Suprapubic skin (tissue), 4 donors: ENCODE results near the gene SH2B3. TPM values are rescaled to one million over a fixed set of nuclear protein-coding genes. Genes with fewer than 3 reads are reported as not detected.

Experiments
- DNase-seq, 2 donors: peaks; one replicate each; pipeline ENCODE4 v3.0.0-alpha.2; 2019; ENCODE audit warnings: low spot score in 2 of 2
- H3K27ac ChIP-seq: fragments of 200-600 bp; sonication (generic); one replicate; pipeline ENCODE4 v1.5.1; 2019
- H3K27me3 ChIP-seq: fragments of 200-600 bp; sonication (generic); one replicate; pipeline ENCODE4 v1.5.1; 2019
- H3K36me3 ChIP-seq: fragments of 200-600 bp; sonication (generic); one replicate; pipeline ENCODE4 v1.5.1; 2019
- H3K4me1 ChIP-seq: fragments of 200-600 bp; sonication (generic); one replicate; pipeline ENCODE4 v1.5.1; 2019
- H3K4me3 ChIP-seq: fragments of 200-600 bp; sonication (generic); one replicate; pipeline ENCODE4 v1.5.1; 2019; ENCODE audit warnings: mild to moderate bottlenecking
- H3K9me3 ChIP-seq: fragments of 200-600 bp; sonication (generic); one replicate; pipeline ENCODE4 v1.5.1; 2019
- EP300 ChIP-seq: sonication (generic); formaldehyde crosslinking; IDR thresholded peaks from one replicate; pipeline ENCODE4 v1.6.1; 2017; ENCODE audit warnings: antibody characterized with exemption
- POLR2A ChIP-seq, 2 donors: fragments of 450-650 bp; IDR thresholded peaks; one replicate each; pipeline ENCODE4 v1.6.1; 2017; ENCODE audit warnings: antibody characterized with exemption in 2 of 2, mild to moderate bottlenecking in 2 of 2, moderate library complexity in 2 of 2
- POLR2AphosphoS5 ChIP-seq, 3 donors: sonication (generic); formaldehyde crosslinking; IDR thresholded peaks; one replicate each; pipeline ENCODE4 v1.6.1; 2017; ENCODE audit warnings: antibody characterized with exemption in 3 of 3
- WGBS: methylation state at CpG from one replicate; pipeline ENCODE4 v1.1.5; 2018; 5-methylcytosine and 5-hydroxymethylcytosine counted together
- total RNA-seq, 4 donors: library from RNA; depleted of rRNA; stranded (reverse); fragments of >200 nt; gene quantifications; one replicate each; pipeline ENCODE4 v1.1.0, GENCODE V29; 2016
- TF ChIP-seq, protein P1 (sequence below), 2 donors: fragments of 200-600 bp in 1 of 2; fragments of 450-650 bp in 1 of 2; sonication (generic) in 1 of 2; IDR thresholded peaks; one replicate each; pipeline ENCODE4 v1.5.1; 2016 to 2019; ENCODE audit warnings: antibody characterized with exemption in 2 of 2, mild to moderate bottlenecking in 1 of 2, moderate library complexity in 1 of 2

Gene SH2B3
- total RNA-seq, 4 donors from 2014 or later = 3.4 to 7.1 (median 4.2) TPM

GRCh38 chr12:111428081-111428727 lies 22.5 kb downstream of the SH2B3 start:
- Histone ChIP-seq H3K4me1 (peaks cover 53% of the 10 kb centered on the region), H3K27me3 (no peaks in the 10 kb centered on the region), H3K36me3 (no peaks in the 10 kb centered on the region), H3K4me3 (no peak overlapping the region), H3K27ac (peak overlapping the region; percentile 2), H3K9me3 (no peaks in the 10 kb centered on the region)
- WGBS = 91% methylated on average over 6 of the region's 9 CpGs
- TF ChIP-seq, protein P1, sequence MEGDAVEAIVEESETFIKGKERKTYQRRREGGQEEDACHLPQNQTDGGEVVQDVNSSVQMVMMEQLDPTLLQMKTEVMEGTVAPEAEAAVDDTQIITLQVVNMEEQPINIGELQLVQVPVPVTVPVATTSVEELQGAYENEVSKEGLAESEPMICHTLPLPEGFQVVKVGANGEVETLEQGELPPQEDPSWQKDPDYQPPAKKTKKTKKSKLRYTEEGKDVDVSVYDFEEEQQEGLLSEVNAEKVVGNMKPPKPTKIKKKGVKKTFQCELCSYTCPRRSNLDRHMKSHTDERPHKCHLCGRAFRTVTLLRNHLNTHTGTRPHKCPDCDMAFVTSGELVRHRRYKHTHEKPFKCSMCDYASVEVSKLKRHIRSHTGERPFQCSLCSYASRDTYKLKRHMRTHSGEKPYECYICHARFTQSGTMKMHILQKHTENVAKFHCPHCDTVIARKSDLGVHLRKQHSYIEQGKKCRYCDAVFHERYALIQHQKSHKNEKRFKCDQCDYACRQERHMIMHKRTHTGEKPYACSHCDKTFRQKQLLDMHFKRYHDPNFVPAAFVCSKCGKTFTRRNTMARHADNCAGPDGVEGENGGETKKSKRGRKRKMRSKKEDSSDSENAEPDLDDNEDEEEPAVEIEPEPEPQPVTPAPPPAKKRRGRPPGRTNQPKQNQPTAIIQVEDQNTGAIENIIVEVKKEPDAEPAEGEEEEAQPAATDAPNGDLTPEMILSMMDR (IDR thresholded peaks at IDR 0.05) = no peak
- TF ChIP-seq POLR2AphosphoS5 (IDR thresholded peaks at IDR 0.05) = no peak
- no peak for TF ChIP-seq POLR2A (IDR thresholded peaks at IDR 0.05)
- TF ChIP-seq EP300 = no peak
- peak in 1 of 2 donors; percentile 70 for DNase-seq

- peak in 1 of 2 donors; percentile 79 for DNase-seq
- no peaks in the 10 kb centered on the region for H3K9me3 ChIP-seq
- no peak overlapping the region for H3K4me3 ChIP-seq
- WGBS = 23% methylated on average over 16 of the region's 21 CpGs
- no peak for TF ChIP-seq POLR2AphosphoS5 (IDR thresholded peaks at IDR 0.05)
- TF ChIP-seq, protein P1 (IDR thresholded peaks at IDR 0.05) = no peak
- peaks cover 58% of the 10 kb centered on the region for H3K4me1 ChIP-seq
- peak overlapping the region; percentile 2 for H3K27ac ChIP-seq
- H3K27me3 ChIP-seq = no peaks in the 10 kb centered on the region
- H3K36me3 ChIP-seq = no peaks in the 10 kb centered on the region
These were observed 23.0 kb downstream of the SH2B3 start for GRCh38 chr12:111428728-111429175.

DNA sequence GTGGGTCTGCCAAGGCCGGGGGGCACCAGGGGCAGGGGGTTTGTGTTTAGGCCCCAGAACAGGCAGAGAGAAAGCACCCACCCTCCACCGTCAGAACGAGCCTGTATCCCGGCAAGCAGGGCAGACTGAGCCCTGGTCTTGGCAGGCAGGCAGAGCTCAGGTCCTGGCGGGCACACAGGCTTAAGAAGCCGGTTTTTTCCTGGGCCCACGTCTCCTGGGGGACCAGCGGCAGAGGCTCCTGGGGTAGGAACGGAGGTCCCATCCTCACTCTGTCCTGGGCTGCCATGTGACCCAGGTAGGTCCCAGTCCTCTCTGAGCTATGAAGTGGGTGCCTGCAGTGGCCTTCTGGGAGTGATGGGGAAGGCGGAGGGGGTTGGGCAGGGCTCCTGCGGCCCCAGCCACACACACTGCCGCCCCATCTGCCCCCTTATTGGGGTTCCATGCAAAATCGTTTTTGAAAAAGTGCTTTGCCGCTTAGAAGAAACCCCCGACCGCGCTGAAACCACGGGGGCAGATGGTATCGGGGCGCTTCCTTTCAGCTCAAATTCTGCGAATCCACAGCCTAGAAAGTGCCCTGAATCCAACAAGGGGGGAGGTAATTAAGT lies 24.2 kb downstream of the SH2B3 start:
- no peaks in the 10 kb centered on the region for H3K36me3 ChIP-seq
- H3K4me1 ChIP-seq = peaks cover 64% of the 10 kb centered on the region
- TF ChIP-seq POLR2AphosphoS5 (IDR thresholded peaks at IDR 0.05) = no peak
- 60% methylated on average over 20 of the region's 21 CpGs for WGBS
- peak in 1 of 2 donors; percentile 72 for DNase-seq
- H3K27ac ChIP-seq = peak overlapping the region; percentile 31
- no peaks in the 10 kb centered on the region for H3K9me3 ChIP-seq
- H3K4me3 ChIP-seq = peak overlapping the region; percentile 15
- H3K27me3 ChIP-seq = no peaks in the 10 kb centered on the region

GRCh38 chr12:111430433-111431353 lies 25.0 kb downstream of the SH2B3 start:
- 41% methylated on average over 16 of the region's 17 CpGs for WGBS
- no peaks in the 10 kb centered on the region for H3K36me3 ChIP-seq
- TF ChIP-seq POLR2A (IDR thresholded peaks at IDR 0.05) (no peak), EP300 (no peak), POLR2AphosphoS5 (IDR thresholded peaks at IDR 0.05) (no peak)
- TF ChIP-seq, protein P1 (IDR thresholded peaks at IDR 0.05) = no peak
- H3K9me3 ChIP-seq = no peaks in the 10 kb centered on the region
- peak overlapping the region; percentile 31 for H3K27ac ChIP-seq
- DNase-seq = peak in 1 of 2 donors; percentile 73
- H3K4me1 ChIP-seq = peaks cover 64% of the 10 kb centered on the region
- H3K4me3 ChIP-seq = peak overlapping the region; percentile 15
- H3K27me3 ChIP-seq = no peaks in the 10 kb centered on the region

DNA sequence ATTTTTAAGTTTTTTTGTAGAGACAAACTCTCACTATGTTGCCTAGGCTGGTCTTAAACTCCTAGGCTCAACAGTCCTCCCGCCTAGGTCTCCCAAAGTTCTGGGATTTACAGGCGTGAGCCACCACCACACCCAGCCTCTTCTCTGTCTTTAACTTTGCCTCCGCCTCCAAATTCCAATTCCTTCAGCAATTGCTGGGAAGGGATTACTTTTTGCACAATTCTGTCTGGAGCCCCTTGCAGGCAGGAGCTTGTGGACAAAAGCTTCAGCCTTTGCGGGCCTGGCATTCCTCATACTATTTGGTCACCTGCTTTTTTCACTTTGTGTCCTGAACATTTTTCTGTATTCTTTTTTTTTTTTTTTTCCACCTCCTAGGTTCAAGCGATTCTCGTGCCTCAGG lies 26.0 kb downstream of the SH2B3 start:
- Histone ChIP-seq H3K27me3 (no peaks in the 10 kb centered on the region), H3K36me3 (no peaks in the 10 kb centered on the region), H3K4me3 (no peak overlapping the region), H3K4me1 (peaks cover 68% of the 10 kb centered on the region), H3K27ac (peak overlapping the region; percentile 7), H3K9me3 (no peaks in the 10 kb centered on the region)
- TF ChIP-seq POLR2A (IDR thresholded peaks at IDR 0.05) = no peak
- TF ChIP-seq POLR2AphosphoS5 (IDR thresholded peaks at IDR 0.05) = no peak
- TF ChIP-seq, protein P1 (IDR thresholded peaks at IDR 0.05) = no peak
- TF ChIP-seq EP300 = no peak
- WGBS = 75% methylated on average over 6 of the region's 6 CpGs
- no peak for DNase-seq
